OCI-LY1 (cell line): ENCODE results near the gene SH3BGRL2.

Experiments used
- H2AFZ ChIP-seq: fragments of 200-600 bp; sonication (generic), shearing (Covaris generic); 2 replicates; pipeline ENCODE4 v1.6.0; 2014; ENCODE audit warnings: antibody characterized with exemption, mild to moderate bottlenecking, low read length
- H3F3A ChIP-seq: fragments of 200-600 bp; sonication (generic), shearing (Covaris generic); 2 replicates; pipeline ENCODE4 v1.6.0; 2014; ENCODE audit warnings: mild to moderate bottlenecking, antibody characterized with exemption, low read length, moderate library complexity; ENCODE audit not compliant: insufficient read depth
- H3K27ac ChIP-seq: fragments of 200-600 bp; sonication (generic); 2 replicates; pipeline ENCODE4 v1.5.1; 2014; ENCODE audit warnings: low read length, mixed run types, mild to moderate bottlenecking, low read depth; ENCODE audit not compliant: poor library complexity, severe bottlenecking
- H3K27me3 ChIP-seq: fragments of 200-600 bp; sonication (generic); 2 replicates; pipeline ENCODE4 v1.6.0; 2014; ENCODE audit warnings: antibody characterized with exemption, mild to moderate bottlenecking, low read length, moderate library complexity; ENCODE audit not compliant: insufficient read depth
- H3K36me3 ChIP-seq: fragments of 200-600 bp; sonication (generic); 2 replicates; pipeline ENCODE4 v1.6.1; 2014; ENCODE audit warnings: mild to moderate bottlenecking, antibody characterized with exemption, low read length, moderate library complexity, mixed read lengths; ENCODE audit not compliant: insufficient read depth
- H3K4me1 ChIP-seq: fragments of 200-600 bp; sonication (generic); 2 replicates; pipeline ENCODE4 v1.5.1; 2014; ENCODE audit warnings: mild to moderate bottlenecking, low read length, moderate library complexity; ENCODE audit not compliant: insufficient read depth, severe bottlenecking
- H3K4me2 ChIP-seq: fragments of 200-600 bp; sonication (generic), shearing (Covaris generic); 2 replicates; pipeline ENCODE4 v1.6.1; 2014; ENCODE audit warnings: low read length
- H3K4me3 ChIP-seq: fragments of 200-600 bp; sonication (generic); 2 replicates; pipeline ENCODE4 v1.5.1; 2014; ENCODE audit warnings: low read length, low read depth, mild to moderate bottlenecking, mixed read lengths; ENCODE audit not compliant: poor library complexity, severe bottlenecking
- H3K79me2 ChIP-seq: fragments of 200-600 bp; shearing (Covaris generic); 2 replicates; pipeline ENCODE4 v1.6.1; 2016; ENCODE audit warnings: mixed run types, low read length, mixed read lengths; ENCODE audit not compliant: insufficient read depth
- H3K9ac ChIP-seq: fragments of 200-600 bp; sonication (generic), shearing (Covaris generic); 2 replicates; pipeline ENCODE4 v1.6.1; 2014; ENCODE audit warnings: mild to moderate bottlenecking, low read length, mixed read lengths
- H3K9me2 ChIP-seq: fragments of 200-600 bp; sonication (generic), shearing (Covaris generic); 2 replicates; pipeline ENCODE4 v1.6.1; 2014; ENCODE audit warnings: low read depth, mild to moderate bottlenecking, low read length, mixed read lengths
- H3K9me3 ChIP-seq: fragments of 200-600 bp; shearing (Covaris generic); 2 replicates; pipeline ENCODE4 v1.6.1; 2014; ENCODE audit warnings: low read length, mixed read lengths
- H4K20me1 ChIP-seq: fragments of 200-600 bp; sonication (generic), shearing (Covaris generic); 2 replicates; pipeline ENCODE4 v1.6.0; 2016; ENCODE audit warnings: mild to moderate bottlenecking, low read length; ENCODE audit not compliant: insufficient read depth
- CTCF ChIP-seq: fragments of 200-600 bp; sonication (generic), shearing (Covaris generic); IDR thresholded peaks from 2 replicates; pipeline ENCODE4 v1.5.1; 2017; ENCODE audit warnings: mild to moderate bottlenecking, antibody characterized with exemption, low read length, moderate library complexity, mixed read lengths
- EZH2 ChIP-seq: fragments of 200-600 bp; sonication (generic), shearing (Covaris generic); IDR thresholded peaks from 2 replicates; pipeline ENCODE4 v1.8.0; 2017; ENCODE audit warnings: borderline replicate concordance, mixed run types, mild to moderate bottlenecking, antibody characterized with exemption, low read length, moderate library complexity, mixed read lengths

SH3BGRL2 gene

GRCh38 chr6:79627422-79627821, 3.7 kb upstream of the SH3BGRL2 start:
- Histone ChIP-seq H3K9me2 (no peaks in the 10 kb centered on the region), H3K9me3 (no peaks in the 10 kb centered on the region), H3F3A (no peaks in the 10 kb centered on the region), H2AFZ (no peak overlapping the region), H3K9ac (no peak overlapping the region), H3K27me3 (no peaks in the 10 kb centered on the region), H3K36me3 (no peaks in the 10 kb centered on the region), H3K4me1 (no peaks in the 10 kb centered on the region), H3K27ac (no peak overlapping the region), H3K79me2 (no peaks in the 10 kb centered on the region), H3K4me2 (no peak overlapping the region), H3K4me3 (no peak overlapping the region), H4K20me1 (no peaks in the 10 kb centered on the region)
- TF ChIP-seq CTCF (no peak), EZH2 (no peak)

- no peaks in the 10 kb centered on the region for H3K9me3 ChIP-seq
- no peaks in the 10 kb centered on the region for H3K9me2 ChIP-seq
- H3K36me3 ChIP-seq = no peaks in the 10 kb centered on the region
- no peaks in the 10 kb centered on the region for H3K4me1 ChIP-seq
- no peak overlapping the region for H3K4me2 ChIP-seq
- H3K27ac ChIP-seq = no peak overlapping the region
- no peak overlapping the region for H3K4me3 ChIP-seq
- H3K79me2 ChIP-seq = no peaks in the 10 kb centered on the region
- H2AFZ ChIP-seq = no peak overlapping the region
- no peak overlapping the region for H3K9ac ChIP-seq
- H4K20me1 ChIP-seq = no peaks in the 10 kb centered on the region
- no peaks in the 10 kb centered on the region for H3F3A ChIP-seq
- TF ChIP-seq EZH2 (no peak), CTCF (no peak)
- no peaks in the 10 kb centered on the region for H3K27me3 ChIP-seq
Observed at GRCh38 chr6:79628466-79629288, 2.5 kb upstream of the SH3BGRL2 start.

- Histone ChIP-seq H3K27ac (no peak overlapping the region), H3K79me2 (no peaks in the 10 kb centered on the region), H3F3A (no peaks in the 10 kb centered on the region), H2AFZ (no peak overlapping the region), H3K4me2 (no peak overlapping the region), H3K9me2 (no peaks in the 10 kb centered on the region), H3K4me3 (no peak overlapping the region), H3K27me3 (no peaks in the 10 kb centered on the region), H3K9ac (no peak overlapping the region), H3K4me1 (no peaks in the 10 kb centered on the region), H3K36me3 (no peaks in the 10 kb centered on the region), H4K20me1 (no peaks in the 10 kb centered on the region), H3K9me3 (no peaks in the 10 kb centered on the region)
- TF ChIP-seq EZH2 (no peak), CTCF (no peak)
Observed at GRCh38 chr6:79630380-79630882, 698 bp upstream of the SH3BGRL2 start.
